Measurements from ENCODE around the gene LTBP1. TPM values are rescaled to one million over a fixed set of nuclear protein-coding genes. Genes with fewer than 3 reads are reported as not detected.

Gene LTBP1
- total and polyA plus RNA-seq, 2 of the 13 experiments (the other 11 are each of a cell fraction or from before 2014, with no cell fraction given): 0.12 to 0.22 TPM

- TF ChIP-seq HIC2 (CRISPR knock-in tag; IDR thresholded peaks at IDR 0.05; ENCODE audit: low read depth) (no peak), ZNF703 (CRISPR knock-in tag; IDR thresholded peaks at IDR 0.05; ENCODE audit: borderline replicate concordance) (no peak), CREBL2 (CRISPR knock-in tag; IDR thresholded peaks at IDR 0.05; ENCODE audit: borderline replicate concordance) (no peak), TAF15 (IDR thresholded peaks at IDR 0.05; ENCODE audit: low read depth, low read length, poor library complexity, severe bottlenecking) (no peak), PRDM4 (CRISPR knock-in tag; IDR thresholded peaks at IDR 0.05; ENCODE audit: borderline replicate concordance) (no peak), ZNF337 (CRISPR knock-in tag; IDR thresholded peaks at IDR 0.05; ENCODE audit: borderline replicate concordance, low read depth) (no peak), NCOA5 (CRISPR knock-in tag; IDR thresholded peaks at IDR 0.05) (no peak), GPN1 (CRISPR knock-in tag; IDR thresholded peaks at IDR 0.05; ENCODE audit: borderline replicate concordance) (no peak)
These were observed 175.2 kb downstream of the LTBP1 start (continued) for GRCh38 chr2:33121925-33122324.

GRCh38 chr2:33122726-33123125 is 176.0 kb downstream of the LTBP1 start:
- no TSS peak for BruUV-seq (replicated peaks)
- in situ Hi-C loops (cut with HindIII; ENCODE audit: extremely low pct_ligation_motif_present, low pct_unique_long_range_greater_than_20kb): no loop called here
- POLR2A ChIA-PET: no interaction called here
- TF ChIP-seq ZMAT3 (CRISPR knock-in tag; conservative IDR thresholded peaks at IDR 0.05) (no peak), ZNF792 (CRISPR knock-in tag; IDR thresholded peaks at IDR 0.05) (no peak), HMGXB4 (CRISPR knock-in tag; IDR thresholded peaks at IDR 0.05; ENCODE audit: borderline replicate concordance in 1 of 2, low read depth in 1 of 2) (no peak), PRDM15 (CRISPR knock-in tag; IDR thresholded peaks at IDR 0.05) (no peak)

More at GRCh38 chr2:33122726-33123125, 176.0 kb downstream of the LTBP1 start:
- Histone ChIP-seq H3K4me1 (ENCODE audit: insufficient read depth, low read length) (no peaks in the 10 kb centered on the region), H3K9me3 (ENCODE audit: low read length) (no peaks in the 10 kb centered on the region), H2AFZ (ENCODE audit: low read length) (no peak overlapping the region), H3K4me3 (replicated peaks in 1 of 3; ENCODE audit: insufficient read depth in 1 of 3, low read depth in 2 of 3, low read length in 3 of 3) (no peak overlapping the region), H3K36me3 (replicated peaks in 1 of 2; ENCODE audit: control insufficient read depth in 1 of 2, insufficient read depth in 2 of 2, low read length in 2 of 2) (no peaks in the 10 kb centered on the region), H4K20me1 (ENCODE audit: insufficient read depth, low read length) (no peaks in the 10 kb centered on the region), H3K27me3 (ENCODE audit: control insufficient read depth in 1 of 2, insufficient read depth in 2 of 2, low read length in 2 of 2) (no peaks in the 10 kb centered on the region), H3K9ac (ENCODE audit: insufficient read depth, low read depth, low read length) (no peak overlapping the region), H3K4me2 (ENCODE audit: low read depth, low read length) (no peak overlapping the region), H3K79me2 (ENCODE audit: insufficient read depth, low read length) (no peaks in the 10 kb centered on the region), H3K27ac (ENCODE audit: extremely low read length, insufficient read depth, low read length) (no peak overlapping the region)
- 66% methylated on average over 3 of the region's 3 CpGs for WGBS (ENCODE audit: low lambda C conversion rate)
- FAIRE-seq (no peak), DNase-seq (ENCODE audit: low spot score) (no peak), ATAC-seq (no peak)
- intact Hi-C loops (cut with micrococcal nuclease; ENCODE audit: unreplicated experiment): no loop called here
- CTCF ChIA-PET (ENCODE audit: low intra/inter-chr PET ratio, low total read pairs): no interaction called here

Measured in HepG2 (cell line).